WERI-Rb-1 (cell line): ENCODE measurements around the gene ITPR2.

Experiments used
- DNase-seq: peaks from one replicate; pipeline ENCODE4 v3.0.0-alpha.2; 2020
- H3K27ac ChIP-seq: fragments of 250-450 bp; sonication (Bioruptor Pico); 2 replicates; pipeline ENCODE4 v1.5.1; 2020; ENCODE audit warnings: mild to moderate bottlenecking, moderate library complexity
- H3K27me3 ChIP-seq: fragments of 250-450 bp; sonication (Bioruptor Pico); 2 replicates; pipeline ENCODE4 v1.5.1; 2021; ENCODE audit warnings: mild to moderate bottlenecking, low read depth, moderate library complexity; ENCODE audit not compliant: insufficient read depth, severe bottlenecking
- H3K36me3 ChIP-seq: fragments of 250-450 bp; sonication (Bioruptor Pico); 2 replicates; pipeline ENCODE4 v1.5.1; 2020; ENCODE audit warnings: mild to moderate bottlenecking, moderate library complexity
- H3K4me3 ChIP-seq: 2 replicates; pipeline ENCODE4 v1.5.1; 2011; ENCODE audit warnings: low read depth, mild to moderate bottlenecking, control low read depth, low read length
- H3K9me3 ChIP-seq: fragments of 250-450 bp; sonication (Bioruptor Pico); 2 replicates; pipeline ENCODE4 v1.5.1; 2021; ENCODE audit warnings: mild to moderate bottlenecking, moderate library complexity; ENCODE audit not compliant: severe bottlenecking
- TF ChIP-seq, protein P1 (sequence below): IDR thresholded peaks from 2 replicates; pipeline ENCODE4 v1.5.1; 2011; ENCODE audit warnings: low read depth, mild to moderate bottlenecking, control low read depth, inconsistent platforms, low read length

Gene ITPR2

DNA sequence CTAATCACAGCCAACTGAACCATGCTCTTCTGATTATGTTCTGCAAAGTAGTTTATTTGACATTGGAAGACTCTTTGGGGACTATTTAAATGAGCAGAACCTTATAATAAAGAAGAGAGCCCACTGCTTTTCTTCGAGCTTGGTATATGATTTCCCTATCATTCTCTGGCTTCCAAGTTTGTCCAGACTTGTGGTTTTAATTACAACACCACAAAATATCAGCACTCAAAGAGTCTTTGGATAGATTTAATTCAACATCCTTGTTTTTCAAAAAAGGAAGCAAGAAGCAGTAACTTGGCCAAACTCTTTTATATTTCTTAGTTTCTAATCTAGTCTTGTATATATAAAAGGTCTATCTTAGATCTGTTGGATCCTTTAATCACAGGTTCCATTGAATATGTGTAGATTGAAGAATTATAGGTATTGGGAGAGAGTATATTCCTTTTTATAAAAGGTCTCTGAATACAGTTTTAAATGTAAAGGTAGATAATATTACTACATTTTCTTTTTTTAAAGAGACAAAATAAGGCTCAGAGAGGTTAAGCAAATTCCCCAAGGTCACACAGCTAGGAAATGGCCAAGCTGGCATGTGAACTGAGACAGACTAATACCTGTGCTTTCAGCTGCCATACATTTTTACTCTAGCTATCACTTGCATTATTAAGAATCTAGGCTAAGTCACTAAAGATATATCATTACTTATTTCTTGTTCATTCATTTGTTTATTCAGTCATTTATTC lies 464.8 kb downstream of the ITPR2 start:
- no peaks in the 10 kb centered on the region for H3K27me3 ChIP-seq
- TF ChIP-seq, protein P1, sequence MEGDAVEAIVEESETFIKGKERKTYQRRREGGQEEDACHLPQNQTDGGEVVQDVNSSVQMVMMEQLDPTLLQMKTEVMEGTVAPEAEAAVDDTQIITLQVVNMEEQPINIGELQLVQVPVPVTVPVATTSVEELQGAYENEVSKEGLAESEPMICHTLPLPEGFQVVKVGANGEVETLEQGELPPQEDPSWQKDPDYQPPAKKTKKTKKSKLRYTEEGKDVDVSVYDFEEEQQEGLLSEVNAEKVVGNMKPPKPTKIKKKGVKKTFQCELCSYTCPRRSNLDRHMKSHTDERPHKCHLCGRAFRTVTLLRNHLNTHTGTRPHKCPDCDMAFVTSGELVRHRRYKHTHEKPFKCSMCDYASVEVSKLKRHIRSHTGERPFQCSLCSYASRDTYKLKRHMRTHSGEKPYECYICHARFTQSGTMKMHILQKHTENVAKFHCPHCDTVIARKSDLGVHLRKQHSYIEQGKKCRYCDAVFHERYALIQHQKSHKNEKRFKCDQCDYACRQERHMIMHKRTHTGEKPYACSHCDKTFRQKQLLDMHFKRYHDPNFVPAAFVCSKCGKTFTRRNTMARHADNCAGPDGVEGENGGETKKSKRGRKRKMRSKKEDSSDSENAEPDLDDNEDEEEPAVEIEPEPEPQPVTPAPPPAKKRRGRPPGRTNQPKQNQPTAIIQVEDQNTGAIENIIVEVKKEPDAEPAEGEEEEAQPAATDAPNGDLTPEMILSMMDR, result no peak
- H3K36me3 ChIP-seq, result no peaks in the 10 kb centered on the region
- H3K27ac ChIP-seq, result no peak overlapping the region
- H3K9me3 ChIP-seq, result no peaks in the 10 kb centered on the region
- DNase-seq, result no peak
- no peak overlapping the region for H3K4me3 ChIP-seq

DNA sequence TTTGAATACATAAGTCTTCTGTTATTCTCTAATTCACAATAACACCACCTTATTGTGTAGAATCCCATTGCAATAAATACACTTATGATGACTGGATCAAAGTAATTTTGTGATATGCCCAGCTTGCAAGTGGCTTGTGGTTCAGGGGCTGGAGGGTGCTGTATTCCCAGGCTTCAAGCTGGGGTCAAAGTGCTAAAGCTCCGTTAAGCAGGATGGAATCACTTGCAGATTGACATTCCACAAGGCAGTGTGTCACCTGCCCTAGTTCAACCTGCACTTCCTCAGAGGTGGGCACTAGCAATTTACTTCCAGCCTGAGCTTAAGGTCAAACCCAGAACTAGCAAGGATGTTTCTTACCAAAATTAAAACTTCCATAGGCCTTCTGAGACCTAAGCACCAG lies 471.0 kb downstream of the ITPR2 start:
- Histone ChIP-seq H3K4me3 (no peak overlapping the region), H3K27me3 (no peaks in the 10 kb centered on the region), H3K36me3 (no peaks in the 10 kb centered on the region), H3K9me3 (no peaks in the 10 kb centered on the region), H3K27ac (no peak overlapping the region)
- DNase-seq, result no peak
- TF ChIP-seq, protein P1, result no peak

DNA sequence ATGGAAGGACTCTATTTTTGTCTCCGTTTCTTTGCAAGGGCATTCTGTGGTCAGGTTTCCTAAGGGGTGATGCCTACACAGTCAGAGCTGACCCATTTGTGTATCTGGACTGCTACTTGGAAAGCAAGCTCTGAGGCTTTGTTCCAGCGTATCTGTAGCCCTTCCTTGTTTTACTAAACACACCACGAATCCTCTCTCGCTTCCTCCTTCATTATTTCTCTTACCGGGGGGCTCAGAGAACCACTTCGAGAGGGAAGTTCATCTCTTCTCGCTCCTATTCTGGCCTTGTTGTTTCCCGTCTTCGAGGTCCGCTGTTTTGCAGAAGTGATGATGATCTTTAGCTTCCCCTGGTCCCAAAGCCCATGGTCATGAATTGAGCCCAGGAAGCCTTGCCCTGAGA lies 472.9 kb downstream of the ITPR2 start:
- H3K9me3 ChIP-seq, result no peaks in the 10 kb centered on the region
- H3K27ac ChIP-seq, result no peak overlapping the region
- TF ChIP-seq, protein P1, result no peak
- no peaks in the 10 kb centered on the region for H3K36me3 ChIP-seq
- no peaks in the 10 kb centered on the region for H3K27me3 ChIP-seq
- H3K4me3 ChIP-seq, result no peak overlapping the region
- DNase-seq, result no peak

DNA sequence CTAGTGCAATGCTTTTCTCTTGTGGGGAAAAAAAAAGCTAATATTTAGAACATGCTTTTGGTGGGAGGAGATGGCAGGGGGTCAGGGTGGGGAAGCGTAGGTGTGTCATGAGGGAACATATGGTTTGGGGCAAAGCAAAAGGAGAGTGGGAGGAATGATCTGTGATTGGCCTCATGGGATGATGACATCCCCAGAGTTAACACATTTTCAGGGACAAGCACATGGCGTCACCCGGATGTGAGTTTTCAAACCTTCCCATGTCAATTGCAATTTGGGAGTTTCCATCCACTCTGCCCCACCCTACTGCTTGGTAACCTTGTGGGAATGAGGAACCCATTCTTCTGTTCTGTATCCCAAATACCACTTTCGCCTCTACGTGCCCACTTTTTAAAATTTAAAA lies 473.4 kb downstream of the ITPR2 start:
- no peaks in the 10 kb centered on the region for H3K27me3 ChIP-seq
- DNase-seq, result no peak
- TF ChIP-seq, protein P1, result no peak
- H3K9me3 ChIP-seq, result no peaks in the 10 kb centered on the region
- no peak overlapping the region for H3K4me3 ChIP-seq
- H3K27ac ChIP-seq, result no peak overlapping the region
- H3K36me3 ChIP-seq, result no peaks in the 10 kb centered on the region

DNA sequence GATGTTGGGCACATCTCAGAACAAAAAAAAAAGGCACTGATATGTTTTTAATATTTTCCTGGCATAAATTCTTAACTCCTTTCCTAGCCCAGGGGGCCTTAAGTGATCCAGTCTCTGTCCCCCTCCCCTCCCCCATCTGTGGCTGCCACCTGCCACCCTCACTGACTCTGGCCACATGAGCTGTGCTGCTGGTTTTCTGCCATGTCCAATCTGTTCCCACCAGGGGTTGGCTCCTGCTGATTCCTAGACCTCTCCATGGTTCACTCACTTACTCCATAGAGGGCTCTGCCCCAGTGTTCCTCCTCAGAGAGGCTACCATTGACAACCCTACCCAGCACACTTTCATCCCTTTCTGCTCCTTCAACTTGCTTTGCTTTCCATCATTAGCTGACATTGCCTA lies 474.3 kb downstream of the ITPR2 start:
- H3K36me3 ChIP-seq, result no peaks in the 10 kb centered on the region
- TF ChIP-seq, protein P1, result no peak
- no peaks in the 10 kb centered on the region for H3K27me3 ChIP-seq
- H3K4me3 ChIP-seq, result no peak overlapping the region
- no peaks in the 10 kb centered on the region for H3K9me3 ChIP-seq
- no peak for DNase-seq
- H3K27ac ChIP-seq, result no peak overlapping the region

DNA sequence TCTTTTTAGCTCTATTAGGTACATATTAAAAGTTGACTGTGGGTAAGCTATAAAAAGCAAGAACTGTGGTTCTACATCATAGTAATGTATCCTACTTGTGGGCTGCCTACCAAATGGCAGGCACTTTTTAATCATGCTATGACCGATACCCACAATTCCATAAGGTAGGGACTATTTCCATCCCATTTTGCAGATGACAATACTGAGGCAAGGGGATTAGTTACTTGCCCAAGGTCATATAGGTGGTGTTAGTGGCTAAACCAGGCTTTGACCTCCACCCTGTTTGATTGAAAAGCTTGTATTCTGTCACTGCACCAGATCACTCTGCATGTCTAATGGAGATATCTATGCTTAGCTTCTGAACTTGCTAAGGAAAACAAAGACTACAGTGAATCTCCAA lies 485.7 kb downstream of the ITPR2 start:
- H3K36me3 ChIP-seq, result no peaks in the 10 kb centered on the region
- TF ChIP-seq, protein P1, result no peak
- H3K27ac ChIP-seq, result no peak overlapping the region
- no peak overlapping the region for H3K4me3 ChIP-seq
- H3K9me3 ChIP-seq, result no peaks in the 10 kb centered on the region
- DNase-seq, result no peak
- H3K27me3 ChIP-seq, result no peaks in the 10 kb centered on the region
